SU-DHL-6 (cell line): ENCODE measurements around the gene CYP24A1.

ENCODE experiments used
- H2AFZ ChIP-seq: fragments of 200-600 bp; sonication (generic); 2 replicates; pipeline ENCODE4 v1.6.1; 2014; ENCODE audit warnings: low read depth, mild to moderate bottlenecking, moderate library complexity, mixed read lengths, antibody characterized with exemption, low read length; ENCODE audit not compliant: severe bottlenecking
- H3F3A ChIP-seq: fragments of 200-600 bp; shearing (Covaris generic); 2 replicates; pipeline ENCODE4 v1.6.0; 2016; ENCODE audit warnings: antibody characterized with exemption, mild to moderate bottlenecking; ENCODE audit not compliant: insufficient read depth
- H3K27ac ChIP-seq: fragments of 200-600 bp; sonication (generic); 2 replicates; pipeline ENCODE4 v1.5.1; 2016; ENCODE audit warnings: low read depth, mild to moderate bottlenecking, low read length, moderate library complexity, mixed read lengths
- H3K27me3 ChIP-seq: fragments of 200-600 bp; sonication (generic), shearing (Covaris generic); 2 replicates; pipeline ENCODE4 v1.6.0; 2014; ENCODE audit warnings: mild to moderate bottlenecking, low read length
- H3K36me3 ChIP-seq: fragments of 200-600 bp; sonication (generic); 2 replicates; pipeline ENCODE4 v1.6.1; 2014; ENCODE audit warnings: mild to moderate bottlenecking, low read length, mixed read lengths
- H3K4me2 ChIP-seq: fragments of 300-600, 200-600 bp; shearing (Covaris generic), sonication (generic); 2 replicates; pipeline ENCODE4 v1.6.0; 2014; ENCODE audit warnings: low read length, low read depth, mild to moderate bottlenecking; ENCODE audit not compliant: poor library complexity, severe bottlenecking
- H3K4me3 ChIP-seq: fragments of 200-600 bp; sonication (generic); 2 replicates; pipeline ENCODE4 v1.5.1; 2014; ENCODE audit warnings: antibody characterized with exemption, low read length, mild to moderate bottlenecking, mixed read lengths; ENCODE audit not compliant: insufficient read depth, poor library complexity, severe bottlenecking
- H3K79me2 ChIP-seq: fragments of 200-600 bp; sonication (generic); 2 replicates; pipeline ENCODE4 v1.6.1; 2014; ENCODE audit warnings: mild to moderate bottlenecking, low read length, moderate library complexity; ENCODE audit not compliant: insufficient read depth
- H3K9ac ChIP-seq: fragments of 200-600 bp; sonication (generic); 2 replicates; pipeline ENCODE4 v1.7.0; 2014; ENCODE audit warnings: mild to moderate bottlenecking, low read length
- H3K9me2 ChIP-seq: fragments of 200-600 bp; sonication (generic); replicated peaks from 2 replicates; pipeline ENCODE4 v1.6.1; 2014; ENCODE audit warnings: low read length; ENCODE audit not compliant: insufficient read depth
- H3K9me3 ChIP-seq: fragments of 200-600 bp; sonication (generic); 2 replicates; pipeline ENCODE4 v1.6.1; 2014; ENCODE audit warnings: low read length, mixed read lengths; ENCODE audit not compliant: insufficient read depth
- H4K20me1 ChIP-seq: fragments of 200-600 bp; sonication (generic); 2 replicates; pipeline ENCODE4 v1.6.1; 2014; ENCODE audit warnings: low read depth, mild to moderate bottlenecking, antibody characterized with exemption, low read length, moderate library complexity, mixed read lengths
- CTCF ChIP-seq: fragments of 200-600 bp; sonication (generic); IDR thresholded peaks from one replicate; pipeline ENCODE4 v1.5.1; 2017; ENCODE audit warnings: antibody characterized with exemption, mild to moderate bottlenecking, low read length, moderate library complexity; ENCODE audit not compliant: insufficient read depth, poor library complexity, severe bottlenecking
- EZH2phosphoT487 ChIP-seq: fragments of 200-600 bp; sonication (generic), shearing (Covaris generic); conservative IDR thresholded peaks from 2 replicates; pipeline ENCODE4 v1.6.1; 2018; ENCODE audit warnings: mild to moderate bottlenecking, antibody characterized with exemption, low read length, moderate library complexity, mixed read lengths

Gene CYP24A1

GRCh38 chr20:54104781-54105180 lies 69.0 kb downstream of the CYP24A1 start:
- H4K20me1 ChIP-seq = no peaks in the 10 kb centered on the region
- no peak overlapping the region for H2AFZ ChIP-seq
- no peaks in the 10 kb centered on the region for H3K36me3 ChIP-seq
- H3K79me2 ChIP-seq = no peaks in the 10 kb centered on the region
- H3K9me3 ChIP-seq = no peaks in the 10 kb centered on the region
- no peaks in the 10 kb centered on the region for H3K27me3 ChIP-seq
- H3F3A ChIP-seq = no peaks in the 10 kb centered on the region
- no peaks in the 10 kb centered on the region for H3K9me2 ChIP-seq
- no peak for TF ChIP-seq CTCF
- no peak for TF ChIP-seq EZH2phosphoT487
- H3K27ac ChIP-seq = no peak overlapping the region
- no peak overlapping the region for H3K9ac ChIP-seq
- H3K4me3 ChIP-seq = no peak overlapping the region
- H3K4me2 ChIP-seq = no peak overlapping the region

DNA sequence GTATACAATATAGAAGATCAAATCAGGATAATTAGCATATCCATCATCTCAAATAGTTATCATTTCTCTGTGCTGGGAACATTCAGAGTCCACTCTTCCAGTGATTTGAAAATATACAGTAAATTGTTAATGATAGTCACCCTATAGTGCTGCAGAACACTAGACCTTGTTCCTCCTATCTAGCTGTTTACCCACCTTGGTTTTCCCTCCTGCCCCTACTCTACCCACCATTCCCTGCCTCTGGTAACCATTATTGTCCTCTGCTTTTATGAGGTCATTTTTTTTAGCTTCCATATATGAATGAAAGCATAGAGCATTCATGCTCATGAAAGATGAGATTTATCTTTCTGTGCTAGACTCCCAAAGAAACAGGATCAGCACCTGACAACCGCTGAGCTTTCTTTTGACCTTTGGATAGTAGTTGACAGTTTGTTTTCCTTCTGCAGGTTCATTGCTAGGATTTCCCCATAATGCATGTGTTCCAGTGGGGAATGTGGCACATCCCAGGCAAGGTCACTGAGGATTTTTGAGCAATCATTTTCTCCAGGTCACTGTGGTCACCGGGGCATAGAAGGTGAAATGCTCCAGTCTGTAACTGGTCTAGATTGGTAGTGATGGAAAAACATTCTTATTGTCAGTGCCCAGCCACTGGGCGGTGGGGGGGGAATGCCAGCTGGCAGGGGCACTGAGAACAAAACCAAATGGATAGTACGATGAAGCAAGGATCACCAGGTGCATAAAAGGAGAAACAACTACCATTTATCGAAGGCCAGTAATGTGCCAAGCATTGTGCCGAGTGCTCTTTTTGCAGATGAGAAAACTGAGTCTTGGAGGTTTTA lies 69.8 kb downstream of the CYP24A1 start:
- Histone ChIP-seq H2AFZ (no peak overlapping the region), H3K4me2 (no peak overlapping the region), H3K27ac (no peak overlapping the region), H3K9ac (no peak overlapping the region), H3K79me2 (no peaks in the 10 kb centered on the region), H3K9me3 (no peaks in the 10 kb centered on the region), H3K36me3 (no peaks in the 10 kb centered on the region), H3K27me3 (no peaks in the 10 kb centered on the region), H3K9me2 (no peaks in the 10 kb centered on the region), H3F3A (no peaks in the 10 kb centered on the region), H4K20me1 (no peaks in the 10 kb centered on the region), H3K4me3 (no peak overlapping the region)
- no peak for TF ChIP-seq EZH2phosphoT487
- no peak for TF ChIP-seq CTCF
